ENCODE results near the gene CCNI2. TPM values are rescaled to one million over a fixed set of nuclear protein-coding genes. Genes with fewer than 3 reads are reported as not detected.

CCNI2 gene
- total RNA-seq, 1 donor from 2014 or later = not detected

- H3K4me3 ChIP-seq = no peak overlapping the region
- intact Hi-C loops (cut with DNase I) = no loop called here
- peaks cover 32% of the 10 kb centered on the region in 2 donors for H3K36me3 ChIP-seq
- peaks cover 36 to 41% of the 10 kb centered on the region in 2 donors for H3K4me1 ChIP-seq
- no peaks in the 10 kb centered on the region for H3K9me3 ChIP-seq
- H3K27me3 ChIP-seq = no peaks in the 10 kb centered on the region
- TF ChIP-seq, protein P1, sequence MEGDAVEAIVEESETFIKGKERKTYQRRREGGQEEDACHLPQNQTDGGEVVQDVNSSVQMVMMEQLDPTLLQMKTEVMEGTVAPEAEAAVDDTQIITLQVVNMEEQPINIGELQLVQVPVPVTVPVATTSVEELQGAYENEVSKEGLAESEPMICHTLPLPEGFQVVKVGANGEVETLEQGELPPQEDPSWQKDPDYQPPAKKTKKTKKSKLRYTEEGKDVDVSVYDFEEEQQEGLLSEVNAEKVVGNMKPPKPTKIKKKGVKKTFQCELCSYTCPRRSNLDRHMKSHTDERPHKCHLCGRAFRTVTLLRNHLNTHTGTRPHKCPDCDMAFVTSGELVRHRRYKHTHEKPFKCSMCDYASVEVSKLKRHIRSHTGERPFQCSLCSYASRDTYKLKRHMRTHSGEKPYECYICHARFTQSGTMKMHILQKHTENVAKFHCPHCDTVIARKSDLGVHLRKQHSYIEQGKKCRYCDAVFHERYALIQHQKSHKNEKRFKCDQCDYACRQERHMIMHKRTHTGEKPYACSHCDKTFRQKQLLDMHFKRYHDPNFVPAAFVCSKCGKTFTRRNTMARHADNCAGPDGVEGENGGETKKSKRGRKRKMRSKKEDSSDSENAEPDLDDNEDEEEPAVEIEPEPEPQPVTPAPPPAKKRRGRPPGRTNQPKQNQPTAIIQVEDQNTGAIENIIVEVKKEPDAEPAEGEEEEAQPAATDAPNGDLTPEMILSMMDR (IDR thresholded peaks at IDR 0.05) = no peak
- DNase-seq (ENCODE audit: low spot score in 2 of 2) = no peak
- H3K27ac ChIP-seq = peak overlapping the region; percentile 43 to 62
These were observed 19.9 kb downstream of the CCNI2 start for GRCh38 chr5:132767150-132767549.

- no peak for DNase-seq (ENCODE audit: low spot score in 2 of 2)
- H3K4me1 ChIP-seq = peaks cover 37 to 55% of the 10 kb centered on the region in 2 donors
- TF ChIP-seq, protein P1 (IDR thresholded peaks at IDR 0.05) = no peak
These were observed 21.3 kb downstream of the CCNI2 start for GRCh38 chr5:132768485-132768868.

GRCh38 chr5:132770476-132771159 is 23.4 kb downstream of the CCNI2 start:
- intact Hi-C loops (cut with DNase I) = no loop called here
- H3K27ac ChIP-seq = peak overlapping the region; percentile 87 to 96
- no peak overlapping the region for H3K4me3 ChIP-seq
- TF ChIP-seq, protein P1 (IDR thresholded peaks at IDR 0.05) = no peak
- DNase-seq (ENCODE audit: low spot score in 2 of 2) = no peak
- peaks cover 45 to 64% of the 10 kb centered on the region in 2 donors for H3K4me1 ChIP-seq
- no peaks in the 10 kb centered on the region for H3K9me3 ChIP-seq
- H3K36me3 ChIP-seq = no peaks in the 10 kb centered on the region
- H3K27me3 ChIP-seq = no peaks in the 10 kb centered on the region

More at GRCh38 chr5:132768485-132768868, 21.3 kb downstream of the CCNI2 start:
- H3K9me3 ChIP-seq = no peaks in the 10 kb centered on the region
- peak overlapping the region; percentile 63 to 81 for H3K27ac ChIP-seq
- intact Hi-C loops (cut with DNase I) = no loop called here
- H3K36me3 ChIP-seq = peaks cover 18 to 20% of the 10 kb centered on the region in 2 donors
- H3K27me3 ChIP-seq = no peaks in the 10 kb centered on the region
- H3K4me3 ChIP-seq = peak overlapping the region in 1 of 2 donors; percentile 23

GRCh38 chr5:132771503-132771998 is 24.3 kb downstream of the CCNI2 start:
- H3K36me3 ChIP-seq = no peaks in the 10 kb centered on the region
- peaks cover 45 to 64% of the 10 kb centered on the region in 2 donors for H3K4me1 ChIP-seq
- TF ChIP-seq, protein P1 (IDR thresholded peaks at IDR 0.05) = no peak
- H3K9me3 ChIP-seq = no peaks in the 10 kb centered on the region
- no peak for DNase-seq (ENCODE audit: low spot score in 2 of 2)
- no peak overlapping the region for H3K4me3 ChIP-seq
- intact Hi-C loops (cut with DNase I) = no loop called here
- peak overlapping the region; percentile 87 to 96 for H3K27ac ChIP-seq
- no peaks in the 10 kb centered on the region for H3K27me3 ChIP-seq

DNA sequence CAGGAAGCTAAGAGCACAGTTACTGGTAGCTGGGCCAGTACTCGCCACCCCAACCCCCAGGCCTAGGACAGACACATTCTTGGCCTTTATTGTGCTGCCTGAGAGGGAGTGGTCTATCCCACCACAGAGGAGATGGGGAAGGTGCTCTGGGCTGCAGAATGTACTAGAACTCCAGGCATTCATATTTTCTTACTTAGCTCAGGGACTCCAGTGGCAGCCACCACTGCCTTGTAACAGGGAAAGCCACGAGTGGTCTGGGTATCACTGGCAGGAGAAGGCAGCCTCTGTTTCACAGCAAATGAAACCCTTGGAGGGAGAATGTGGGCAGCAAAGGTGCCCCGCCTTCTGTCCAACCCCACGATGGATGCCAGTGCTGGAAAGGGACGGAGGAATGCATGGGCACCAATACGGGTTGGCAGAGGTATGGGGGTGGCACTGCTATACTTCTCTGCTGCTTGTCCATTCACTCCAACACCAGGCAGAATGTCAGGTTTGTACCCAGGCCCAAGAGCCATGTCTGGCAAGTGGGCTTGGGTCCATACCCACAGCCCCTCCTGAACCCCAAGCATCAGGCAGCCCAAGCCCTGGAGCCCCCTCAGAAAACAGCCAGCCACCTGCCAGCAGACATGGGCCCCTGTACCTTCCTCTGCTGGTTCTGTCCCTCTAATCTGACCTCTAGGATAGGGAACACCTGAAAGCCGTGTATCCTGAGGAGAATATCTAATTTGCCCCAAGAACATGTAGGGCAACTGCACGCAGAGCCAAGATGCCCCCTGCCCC is 25.3 kb downstream of the CCNI2 start:
- Histone ChIP-seq H3K9me3 (no peaks in the 10 kb centered on the region), H3K4me1 (peaks cover 40 to 60% of the 10 kb centered on the region in 2 donors), H3K27ac (peak overlapping the region; percentile 87 to 96), H3K4me3 (no peak overlapping the region), H3K27me3 (no peaks in the 10 kb centered on the region), H3K36me3 (no peaks in the 10 kb centered on the region)
- no peak for DNase-seq (ENCODE audit: low spot score in 2 of 2)
- TF ChIP-seq, protein P1 (IDR thresholded peaks at IDR 0.05) = no peak
- intact Hi-C loops (cut with DNase I) = no loop called here

All from ascending aorta (tissue), 2 donors.